HFFc6 (cell line): Measurements from ENCODE around the gene UAP1L1. TPM values are rescaled to one million over a fixed set of nuclear protein-coding genes. Genes with fewer than 3 reads are reported as not detected.

ENCODE experiments used
- DNase-seq: peaks from one replicate; pipeline ENCODE4 v3.0.0-alpha.2; 2018
- H3K27ac Mint-ChIP-seq: 2 replicates; pipeline ENCODE4 v1.8.0; 2020; ENCODE audit warnings: mild to moderate bottlenecking, mixed read lengths
- H3K27me3 Mint-ChIP-seq: 2 replicates; pipeline ENCODE4 v1.8.0; 2021; ENCODE audit warnings: mild to moderate bottlenecking, moderate library complexity, mixed read lengths; ENCODE audit not compliant: insufficient read depth
- H3K36me3 Mint-ChIP-seq: 2 replicates; pipeline ENCODE4 v1.8.0; 2021; ENCODE audit warnings: low read depth, mixed read lengths
- H3K4me1 Mint-ChIP-seq: 2 replicates; pipeline ENCODE4 v1.8.0; 2020; ENCODE audit warnings: low read depth, mixed read lengths
- H3K4me3 Mint-ChIP-seq: 2 replicates; pipeline ENCODE4 v1.8.0; 2020; ENCODE audit warnings: mild to moderate bottlenecking, moderate library complexity, mixed read lengths
- H3K9me3 Mint-ChIP-seq: 2 replicates; pipeline ENCODE4 v1.8.0; 2020; ENCODE audit warnings: mild to moderate bottlenecking, mixed read lengths
- CTCF ChIP-seq: fragments of 200-600 bp; sonication (generic); IDR thresholded peaks from 2 replicates; pipeline ENCODE4 v1.5.0; 2021; ENCODE audit warnings: antibody characterized with exemption, mild to moderate bottlenecking
- total RNA-seq, 6 experiments: library from RNA; stranded (reverse); fragmentation: NEBNext Ultra II Directional; extraction: Animal tissue kit (Norgen Biotek cat#: 25700); gene quantifications; 2 replicates in 1 of 6; 3 replicates in 5 of 6; pipeline ENCODE4 v1.2.3, GENCODE V29; 2021

UAP1L1 gene
- total RNA-seq, 6 experiments from 2014 or later: 9.4 to 13.1 (median 10.6) TPM

DNA sequence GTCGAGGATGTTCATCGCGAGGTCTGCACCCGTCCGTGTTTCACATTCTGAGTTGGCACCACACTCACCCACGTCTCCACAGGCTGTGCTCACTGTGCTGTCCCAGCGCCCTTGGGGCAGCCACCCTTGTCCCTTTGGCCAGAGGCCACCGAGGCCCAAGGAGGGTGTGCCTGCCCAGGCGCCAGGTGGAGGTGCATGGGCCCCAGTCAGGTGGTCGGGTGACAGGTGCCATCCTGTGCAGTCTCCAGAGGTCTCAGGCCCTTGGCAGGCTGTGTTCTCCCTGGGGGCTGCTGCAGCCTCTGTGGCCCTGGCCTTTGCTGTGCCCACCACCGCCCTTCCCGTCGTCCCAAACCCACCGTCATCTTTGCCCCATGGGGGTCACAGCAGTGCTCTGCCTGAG lies 21.9 kb downstream of the UAP1L1 start:
- DNase-seq: no peak
- Mint-ChIP-seq H3K4me1 (no peaks in the 10 kb centered on the region), H3K27ac (no peak overlapping the region), H3K27me3 (no peaks in the 10 kb centered on the region; the same call in 1 of the 2 replicates), H3K36me3 (peaks cover 19% of the 10 kb centered on the region), H3K4me3 (no peak overlapping the region), H3K9me3 (no peaks in the 10 kb centered on the region)
- no peak for TF ChIP-seq CTCF

GRCh38 chr9:137103206-137103999 lies 26.1 kb downstream of the UAP1L1 start:
- Mint-ChIP-seq H3K9me3 (no peaks in the 10 kb centered on the region), H3K36me3 (peaks cover 18% of the 10 kb centered on the region), H3K4me1 (no peaks in the 10 kb centered on the region), H3K27ac (no peak overlapping the region), H3K4me3 (no peak overlapping the region), H3K27me3 (no peaks in the 10 kb centered on the region; the same call in none of the 2 replicates)
- DNase-seq: no peak
- TF ChIP-seq CTCF: no peak

- no peak for TF ChIP-seq CTCF
- Mint-ChIP-seq H3K9me3 (no peaks in the 10 kb centered on the region), H3K27ac (no peak overlapping the region), H3K36me3 (peaks cover 9% of the 10 kb centered on the region), H3K27me3 (no peaks in the 10 kb centered on the region; the same call in none of the 2 replicates), H3K4me1 (no peaks in the 10 kb centered on the region), H3K4me3 (no peak overlapping the region)
- no peak for DNase-seq
These were observed 28.7 kb downstream of the UAP1L1 start for GRCh38 chr9:137105814-137106661.

GRCh38 chr9:137106662-137107250 lies 29.4 kb downstream of the UAP1L1 start:
- Mint-ChIP-seq H3K27ac (no peak overlapping the region), H3K27me3 (no peaks in the 10 kb centered on the region; the same call in none of the 2 replicates), H3K36me3 (peaks cover 9% of the 10 kb centered on the region), H3K9me3 (no peaks in the 10 kb centered on the region), H3K4me3 (no peak overlapping the region), H3K4me1 (no peaks in the 10 kb centered on the region)
- TF ChIP-seq CTCF: no peak
- DNase-seq: no peak

DNA sequence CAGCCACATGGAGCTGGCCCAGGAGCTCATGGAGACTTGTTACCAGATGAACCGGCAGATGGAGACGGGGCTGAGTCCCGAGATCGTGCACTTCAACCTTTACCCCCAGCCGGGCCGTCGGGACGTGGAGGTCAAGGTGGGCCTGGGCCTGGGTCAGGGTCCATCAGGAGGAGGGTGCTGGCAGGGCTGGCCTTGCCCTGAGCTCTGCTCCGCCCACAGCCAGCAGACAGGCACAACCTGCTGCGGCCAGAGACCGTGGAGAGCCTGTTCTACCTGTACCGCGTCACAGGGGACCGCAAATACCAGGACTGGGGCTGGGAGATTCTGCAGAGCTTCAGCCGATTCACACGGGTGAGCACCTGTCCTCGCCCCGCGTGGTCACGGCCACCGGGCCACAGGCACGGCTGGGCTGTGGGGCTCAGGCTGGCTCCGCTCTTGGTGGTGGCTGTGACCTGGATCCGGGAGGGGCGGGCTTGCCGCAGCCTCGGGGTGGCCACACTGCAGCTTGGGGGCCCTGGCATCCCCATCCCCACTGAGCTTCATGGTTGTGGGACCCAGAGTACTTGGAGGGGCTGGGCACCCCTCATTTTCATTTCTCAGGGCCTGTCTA lies 30.1 kb downstream of the UAP1L1 start:
- no peak for TF ChIP-seq CTCF
- no peak for DNase-seq

More for the DNA sequence above, 30.1 kb downstream of the UAP1L1 start:
- Mint-ChIP-seq H3K4me3 (no peak overlapping the region), H3K27me3 (no peaks in the 10 kb centered on the region; the same call in none of the 2 replicates), H3K27ac (no peak overlapping the region), H3K4me1 (no peaks in the 10 kb centered on the region), H3K9me3 (no peaks in the 10 kb centered on the region), H3K36me3 (peaks cover 9% of the 10 kb centered on the region)
